Gastrocnemius medialis (tissue), 4 donors: Measurements from ENCODE around the gene NPY1R. TPM values are rescaled to one million over a fixed set of nuclear protein-coding genes. Genes with fewer than 3 reads are reported as not detected.

Experiments
- ATAC-seq, 2 donors: fragments of 150-250 bp; one replicate each; pipeline ENCODE4 v1.9.1; 2016
- DNase-seq, 2 donors: peaks; one replicate each; pipeline ENCODE4 v3.0.0-alpha.2; 2019
- H3K27ac ChIP-seq, 4 donors: fragments of 200-600 bp; sonication (generic); 1 replicate in 1 of 4; 2 replicates in 3 of 4; pipeline ENCODE4 v1.5.1; 2016 to 2018; ENCODE audit warnings: mild to moderate bottlenecking in 2 of 4, moderate library complexity in 1 of 4
- H3K27me3 ChIP-seq, 3 donors: fragments of 200-600 bp; sonication (generic) in 2 of 3; 1 replicate in 1 of 3; 2 replicates in 2 of 3; pipeline versions ENCODE4 v1.5.1 to v1.6.0; 2016 to 2019; ENCODE audit warnings: mild to moderate bottlenecking in 1 of 3, moderate library complexity in 1 of 3
- H3K36me3 ChIP-seq, 2 donors: fragments of 200-600 bp; sonication (generic) in 1 of 2; one replicate each; pipeline ENCODE4 v1.5.1; 2017 to 2018
- H3K4me1 ChIP-seq, 2 donors: fragments of 200-600 bp; sonication (generic) in 1 of 2; one replicate each; pipeline ENCODE4 v1.5.1; 2016 to 2017; ENCODE audit warnings: mild to moderate bottlenecking in 2 of 2
- H3K4me3 ChIP-seq, 4 donors: fragments of 200-600 bp; sonication (generic) in 3 of 4; 1 replicate in 1 of 4; 2 replicates in 3 of 4; pipeline ENCODE4 v1.5.1; 2016 to 2019; ENCODE audit warnings: mild to moderate bottlenecking in 2 of 4
- H3K9me3 ChIP-seq, 3 donors: fragments of 200-600 bp; sonication (generic) in 2 of 3; 1 replicate in 1 of 3; 2 replicates in 2 of 3; pipeline ENCODE4 v1.5.1; 2016 to 2019
- CTCF ChIP-seq, 5 experiments: fragments of 450-650 bp in 3 of 5; fragments of 200-600 bp in 2 of 5; sonication (generic) in 2 of 5; IDR thresholded peaks in 4 of 5; conservative IDR thresholded peaks in 1 of 5; 1 replicate in 4 of 5; 2 replicates in 1 of 5; pipeline ENCODE4 v1.5.1; 2016 to 2019; ENCODE audit warnings: antibody characterized with exemption in 5 of 5, mild to moderate bottlenecking in 3 of 5, moderate library complexity in 3 of 5
- POLR2A ChIP-seq, 2 donors: fragments of 450-650 bp; IDR thresholded peaks; one replicate each; pipeline ENCODE4 v1.6.1; 2017; ENCODE audit warnings: antibody characterized with exemption in 2 of 2, mild to moderate bottlenecking in 2 of 2, moderate library complexity in 2 of 2
- in situ Hi-C, 4 donors: fragments of 200-750 bp; cut with MboI; loops; one replicate each; pipeline versions ENCODE4 v1.15.0 to v1.8.0; 2017; ENCODE audit warnings: low sequenced_read_pairs in 4 of 4
- intact Hi-C: fragments of 100-400 bp; cut with DNase I; formaldehyde crosslinking; loops from one replicate; pipeline ENCODE4 v1.15.1; 2023; ENCODE audit warnings: low total_unique reads
- total RNA-seq, 4 donors: library from RNA; depleted of rRNA; stranded (reverse); fragments of >200 nt; gene quantifications; one replicate each; pipeline versions ENCODE4 v1.1.0 to v1.2.3, GENCODE V29; 2016

Gene NPY1R
- total RNA-seq, 4 donors from 2014 or later: 0.40 to 3.1 (median 1.3) TPM

- H3K9me3 ChIP-seq: no peaks in the 10 kb centered on the region
- ATAC-seq (no peak), DNase-seq (no peak)
- H3K27me3 ChIP-seq: no peaks in the 10 kb centered on the region
- no peak overlapping the region for H3K27ac ChIP-seq
- no peak overlapping the region for H3K4me3 ChIP-seq
- H3K4me1 ChIP-seq: no peaks in the 10 kb centered on the region
- intact Hi-C loops: no loop called here
- in situ Hi-C loops: no loop called here
- H3K36me3 ChIP-seq: no peaks in the 10 kb centered on the region
- TF ChIP-seq POLR2A (IDR thresholded peaks at IDR 0.05): no peak
- TF ChIP-seq CTCF (IDR thresholded peaks at IDR 0.05 in 4 of 5, conservative IDR thresholded peaks at IDR 0.05 in 1 of 5): no peak
Measured at GRCh38 chr4:163279713-163280112, 52.7 kb downstream of the NPY1R start.

- H3K9me3 ChIP-seq: no peaks in the 10 kb centered on the region
- H3K36me3 ChIP-seq: no peaks in the 10 kb centered on the region
- ATAC-seq: no peak
- H3K27me3 ChIP-seq: no peaks in the 10 kb centered on the region
- in situ Hi-C loops: no loop called here
- intact Hi-C loops: no loop called here
- H3K27ac ChIP-seq: no peak overlapping the region
- no peak overlapping the region for H3K4me3 ChIP-seq
- no peak for DNase-seq
- TF ChIP-seq POLR2A (IDR thresholded peaks at IDR 0.05) (no peak), CTCF (IDR thresholded peaks at IDR 0.05 in 4 of 5, conservative IDR thresholded peaks at IDR 0.05 in 1 of 5) (no peak)
- H3K4me1 ChIP-seq: no peaks in the 10 kb centered on the region
Measured at GRCh38 chr4:163274861-163275260, 57.5 kb downstream of the NPY1R start.

Other genes with a start within 250 kb of the NPY1R start
- gene NAF1, start 165.7 kb downstream of the NPY1R start, total RNA-seq: 10 to 100 TPM; 28.8 to 55.2 (median 37.6) TPM
- not detected for gene NPY5R, start 11.3 kb upstream of the NPY1R start, total RNA-seq
- not detected for gene TKTL2, start 141.2 kb upstream of the NPY1R start, total RNA-seq
- 10 to 100 TPM in 2 of 4 donors, 1 to 10 TPM in 2; 4.0 to 15.4 (median 8.7) TPM for gene TMA16, start 162.1 kb upstream of the NPY1R start, total RNA-seq